Epithelial cell of prostate (primary cell): ENCODE data around the gene GSTM4.
"Not testable (repeated sequence)": the region's sequence is repeated elsewhere in the genome, so short reads cannot be mapped to it uniquely, and the experiment has no call there.

ENCODE experiments used
- DNase-seq: peaks from one replicate; pipeline ENCODE4 v3.0.0-alpha.2; 2011; ENCODE audit warnings: low read depth, low spot score
- H3K27ac ChIP-seq: fragments of 450-650 bp; 2 replicates; pipeline ENCODE4 v1.5.1; 2017; ENCODE audit warnings: mild to moderate bottlenecking

The GSTM4 gene

DNA sequence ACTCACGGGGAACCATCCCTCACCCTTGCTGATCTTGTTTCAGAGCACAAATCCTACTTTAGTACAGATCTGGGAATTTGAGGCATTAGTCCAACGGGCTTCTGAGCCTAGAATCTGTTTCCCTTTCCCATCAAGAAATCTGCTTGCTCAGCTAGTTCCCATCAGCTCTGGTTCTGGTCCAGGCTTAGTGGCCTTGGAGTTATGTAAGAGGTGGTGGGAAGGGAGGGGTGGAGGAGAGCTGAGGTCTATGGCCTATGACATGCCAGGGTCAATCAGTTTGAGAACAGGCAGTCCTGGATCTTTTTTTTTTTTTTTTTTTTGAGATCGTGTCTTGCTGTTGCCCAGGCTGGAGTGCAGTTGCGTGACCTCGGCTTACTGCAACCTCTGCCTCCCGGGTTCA lies 35.9 kb downstream of the GSTM4 start:
- DNase-seq: no peak
- no peak overlapping the region for H3K27ac ChIP-seq

DNA sequence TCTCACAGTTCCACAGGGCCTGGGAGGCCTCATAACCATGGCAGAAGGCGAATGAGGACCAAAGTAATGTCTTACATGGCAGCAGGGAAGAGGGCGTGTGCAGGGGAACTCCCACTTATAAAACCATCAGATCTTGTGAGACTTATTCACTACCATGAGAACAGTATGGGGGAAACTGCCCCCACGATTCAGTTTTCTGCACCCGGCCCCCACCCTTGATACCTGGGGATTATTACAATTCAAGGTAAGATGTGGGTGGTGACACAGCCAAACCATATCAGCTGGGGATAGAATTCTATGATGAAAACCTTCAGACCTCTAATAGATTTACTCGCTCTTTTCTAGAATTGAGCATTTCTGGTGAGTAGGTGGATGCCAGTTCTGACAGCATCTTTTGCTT lies 38.5 kb downstream of the GSTM4 start:
- not testable (repeated sequence) for H3K27ac ChIP-seq, DNase-seq

DNA sequence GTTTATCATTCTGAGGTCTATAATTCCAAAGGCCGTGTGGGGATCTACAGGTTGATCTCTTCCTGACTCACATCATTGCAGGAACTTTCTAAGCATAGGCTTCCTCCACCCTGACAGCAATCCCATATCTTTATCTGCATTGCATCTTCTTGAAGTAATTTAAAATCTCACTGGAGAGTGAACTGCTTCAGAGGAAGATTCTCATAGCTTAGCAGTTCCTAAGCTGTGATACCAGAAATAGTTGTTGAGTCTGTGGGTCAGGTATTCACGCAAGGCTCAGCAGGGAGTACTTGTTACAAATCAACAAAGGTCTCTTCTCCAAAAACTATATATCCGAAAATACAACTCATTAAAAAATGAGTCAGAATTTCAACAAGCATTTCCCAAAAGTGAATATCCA lies 39.2 kb downstream of the GSTM4 start:
- not testable (repeated sequence) for DNase-seq, H3K27ac ChIP-seq

DNA sequence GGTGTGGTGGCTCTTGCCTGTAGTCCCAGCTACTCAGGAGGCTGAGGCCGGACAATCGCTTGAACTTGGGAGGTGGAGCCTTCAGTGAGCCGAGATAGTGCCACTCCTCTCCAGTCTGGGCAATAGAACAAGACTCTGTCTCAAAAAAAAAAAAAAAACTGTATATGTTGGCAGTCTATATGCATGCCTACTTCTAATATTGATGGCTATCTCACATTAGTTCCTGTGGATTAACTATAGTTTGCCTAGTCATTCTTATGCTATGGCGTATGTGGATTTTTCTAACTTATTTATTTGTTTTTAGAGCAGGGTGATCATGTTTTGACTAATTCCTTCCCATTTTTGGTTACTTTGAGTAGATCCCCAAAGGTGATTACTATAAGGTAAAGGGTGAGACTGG lies 41.2 kb downstream of the GSTM4 start:
- no peak for DNase-seq
- no peak overlapping the region for H3K27ac ChIP-seq

DNA sequence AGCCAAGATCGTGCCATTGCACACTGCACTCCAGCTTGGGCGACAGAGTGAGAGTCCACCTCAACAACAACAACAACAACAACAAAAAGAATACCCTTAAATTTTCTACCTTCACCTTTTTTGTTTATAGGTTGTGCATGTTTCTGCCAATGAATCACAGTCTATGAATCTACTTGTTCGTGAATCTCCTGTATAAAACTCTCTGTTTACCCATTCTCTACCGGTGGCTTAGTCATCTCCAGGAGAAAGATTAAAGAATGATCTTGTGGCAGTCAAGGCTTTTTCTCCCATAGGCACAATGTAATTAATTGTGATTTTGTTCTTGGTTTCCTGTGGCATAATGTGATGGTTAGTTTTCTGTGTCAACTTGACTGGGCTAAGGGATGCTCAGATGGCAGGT lies 42.0 kb downstream of the GSTM4 start:
- not testable (repeated sequence) for H3K27ac ChIP-seq

DNA sequence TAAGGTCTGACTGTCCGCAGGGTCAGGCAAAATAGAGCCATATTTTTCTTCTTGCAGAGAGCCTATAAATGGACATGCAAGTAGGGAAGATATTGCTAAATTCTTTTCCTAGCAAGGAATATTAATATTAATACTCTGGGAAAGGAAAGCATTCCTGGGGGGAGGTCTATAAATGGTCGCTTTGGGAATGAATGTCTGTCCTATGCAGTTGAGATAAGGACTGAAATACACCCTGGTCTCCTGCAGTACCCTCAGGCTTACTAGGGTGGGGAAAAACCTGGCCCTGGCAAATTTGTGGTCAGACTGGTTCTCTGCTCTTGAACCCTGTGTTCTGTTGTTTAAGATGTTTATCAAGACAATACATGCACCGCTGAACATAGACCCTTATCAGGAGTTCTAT lies 47.0 kb downstream of the GSTM4 start:
- DNase-seq, H3K27ac ChIP-seq: not testable (repeated sequence)

More for the DNA sequence above, 42.0 kb downstream of the GSTM4 start:
- DNase-seq: not testable (repeated sequence)

DNA sequence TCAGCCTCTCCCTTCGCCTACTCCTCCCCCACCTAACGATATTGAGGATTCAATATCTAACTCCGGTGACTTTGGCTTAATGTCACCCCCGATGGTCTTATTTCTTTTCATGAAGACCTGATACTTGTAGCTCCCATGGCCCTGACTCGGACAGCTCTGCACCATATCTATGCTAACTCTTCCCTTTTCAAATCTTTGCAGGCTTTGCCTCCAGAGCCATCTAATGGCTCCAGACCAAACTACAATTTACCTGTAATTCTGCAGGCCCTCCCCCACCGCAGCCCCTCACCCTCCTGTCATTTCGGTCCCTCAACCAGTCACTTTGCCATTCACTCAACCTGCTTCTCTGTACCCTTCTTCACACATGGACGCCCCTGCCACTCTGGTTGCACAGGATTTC lies 48.3 kb downstream of the GSTM4 start:
- no peak for DNase-seq
- H3K27ac ChIP-seq: no peak overlapping the region

DNA sequence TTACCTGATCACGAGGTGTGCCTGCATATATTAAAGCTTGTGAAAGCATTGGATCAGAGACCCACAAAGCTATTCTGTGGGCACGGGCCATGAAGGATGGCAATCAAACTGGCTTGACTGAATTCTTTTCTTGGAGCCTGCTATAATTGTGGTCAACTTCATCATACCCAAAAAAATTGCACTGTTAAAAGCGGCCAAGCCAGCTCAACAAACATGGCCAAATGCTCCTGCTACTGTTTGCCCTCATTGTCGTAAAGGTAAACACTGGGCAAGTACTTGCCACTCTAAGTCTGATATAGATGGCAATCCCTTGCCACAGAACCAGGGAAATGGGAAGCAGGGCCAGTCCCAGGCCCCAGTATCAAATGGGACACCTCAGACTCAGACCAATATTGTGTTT lies 49.5 kb downstream of the GSTM4 start:
- no peak overlapping the region for H3K27ac ChIP-seq
- DNase-seq: no peak

DNA sequence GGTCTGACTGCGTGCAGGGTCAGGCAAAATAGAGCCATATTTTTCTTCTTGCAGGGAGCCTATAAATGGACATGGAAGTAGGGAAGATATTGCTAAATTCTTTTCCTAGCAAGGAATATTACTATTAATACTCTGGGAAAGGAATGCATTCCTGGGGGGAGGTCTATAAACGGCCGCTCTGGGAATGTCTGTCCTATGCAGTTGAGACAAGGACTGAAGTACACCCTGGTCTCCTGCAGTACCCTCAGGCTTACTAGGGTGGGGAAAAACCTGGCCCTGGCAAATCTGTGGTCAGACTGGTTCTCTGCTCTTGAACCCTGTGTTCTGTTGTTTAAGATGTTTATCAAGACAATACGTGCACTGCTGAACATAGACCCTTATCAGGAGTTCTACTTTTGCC lies 53.0 kb downstream of the GSTM4 start:
- not testable (repeated sequence) for DNase-seq, H3K27ac ChIP-seq

DNA sequence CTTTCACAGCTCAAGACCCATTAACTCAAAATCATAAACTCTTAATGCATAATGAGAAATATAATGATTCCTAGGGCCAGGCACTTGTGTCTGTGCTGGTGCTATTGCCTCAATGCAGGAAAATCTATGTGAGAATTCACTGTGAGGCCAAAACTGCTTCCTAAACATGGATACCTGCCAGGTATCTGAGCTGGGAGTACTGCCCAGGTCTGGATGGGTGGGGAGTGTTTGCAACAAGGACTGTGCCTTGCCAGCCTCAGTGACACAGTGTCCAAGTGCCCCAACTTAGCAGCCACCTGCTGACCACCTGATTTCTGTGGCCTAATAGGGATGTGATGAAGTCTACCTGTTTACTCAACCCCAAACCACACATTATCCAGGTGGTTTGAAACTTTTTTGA lies 53.9 kb downstream of the GSTM4 start:
- not testable (repeated sequence) for H3K27ac ChIP-seq, DNase-seq
